Measurements from ENCODE around the gene KLHL36. TPM values are rescaled to one million over a fixed set of nuclear protein-coding genes. Genes with fewer than 3 reads are reported as not detected.

The KLHL36 gene
- polyA plus RNA-seq, 1 of the 3 experiments (the other 2 are of a cell fraction) = 39.8 TPM

DNA sequence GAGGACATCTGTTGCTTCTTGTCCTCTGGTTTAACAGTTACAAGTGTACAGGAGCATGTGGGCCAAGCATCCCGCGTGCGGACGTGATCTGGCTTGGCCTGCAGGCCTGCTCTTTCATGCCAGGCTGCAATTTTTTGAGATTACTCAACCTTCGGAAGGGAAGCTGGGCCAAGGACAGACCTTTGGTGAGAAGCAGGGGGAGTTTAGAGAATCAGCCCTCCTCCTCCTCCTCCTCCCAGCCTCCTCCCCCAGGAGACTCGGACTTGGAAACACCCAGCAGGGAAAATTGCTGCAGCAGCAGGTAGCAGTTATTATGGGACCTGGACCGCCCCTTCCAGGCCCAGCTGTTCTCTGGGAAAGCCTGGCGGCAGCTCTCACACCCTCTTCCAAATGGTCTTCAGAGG, 5.1 kb upstream of the KLHL36 start (continued):
- TF ChIP-seq JUND (IDR thresholded peaks at IDR 0.05) (peak; percentile 82), MXI1 (IDR thresholded peaks at IDR 0.05; ENCODE audit: low read depth, low read length) (no peak)

DNA sequence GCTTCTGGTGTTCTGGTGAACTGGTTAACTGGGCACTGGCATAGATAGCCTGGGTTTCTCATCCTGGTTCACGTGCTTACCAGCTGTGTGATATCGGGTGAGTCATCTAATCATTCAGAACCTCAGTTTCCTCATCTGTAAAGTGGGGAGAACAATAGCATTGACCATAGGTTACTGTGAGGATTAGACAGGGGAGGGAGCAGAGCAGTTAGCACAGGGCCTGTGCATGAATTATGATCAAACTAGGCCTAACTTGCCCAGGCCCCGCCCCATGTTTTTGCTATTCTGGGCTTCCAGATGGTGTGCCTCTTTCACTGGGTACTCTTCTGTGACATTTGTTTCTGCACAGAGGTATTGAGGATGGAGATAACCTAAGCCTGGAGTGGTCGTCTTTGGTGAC, 4.6 kb upstream of the KLHL36 start:
- H3K4me2 ChIP-seq = 0 out of 2 replicates have a peak overlapping the region, but pooled peaks have one; percentile 54
- DNase-seq = no peak
- no peaks in the 10 kb centered on the region for H3K27me3 ChIP-seq (ENCODE audit: insufficient read depth)
- H3K27ac ChIP-seq (ENCODE audit: low read depth in 2 of 2, low read length in 1 of 2) = peak overlapping the region in 1 of 2 experiments; percentile 47; a peak in 1 of 4 replicates
- H2AFZ ChIP-seq (ENCODE audit: low read depth) = peak overlapping the region; percentile 60; the same call in 1 of the 2 replicates
- WGBS (ENCODE audit: low lambda C conversion rate) = 80% methylated on average over 4 of the region's 4 CpGs
- H3K9me2 ChIP-seq = no peaks in the 10 kb centered on the region
- CTCF ChIA-PET = interaction anchor here (1.0 to 6.4 kb wide), 5 partner anchors 21 to 111 kb away, joined by 3 to 33 read pairs (median 5); no protein-coding TSS in a partner anchor
- no peak overlapping the region for H3K9ac ChIP-seq
- POLR2A ChIA-PET = interaction anchor here (0.7 kb wide), 1 partner anchor 57 kb away, joined by 3 read pairs; no protein-coding TSS in a partner anchor
- no peaks in the 10 kb centered on the region for H3K36me3 ChIP-seq (replicated peaks in 1 of 2; ENCODE audit: control insufficient read depth in 1 of 2, insufficient read depth in 2 of 2, low read length in 1 of 2)
- H3K4me3 ChIP-seq (ENCODE audit: low read depth in 2 of 2, low read length in 1 of 2) = no peak overlapping the region
- peaks cover 9% of the 10 kb centered on the region for H3F3A ChIP-seq (replicated peaks; ENCODE audit: insufficient read depth)
- H3K4me1 ChIP-seq (ENCODE audit: control insufficient read depth in 1 of 2, insufficient read depth in 2 of 2, low read depth in 1 of 2, low read length in 1 of 2) = peaks cover 20 to 25% of the 10 kb centered on the region in 2 experiments; a peak in 3 of 4 replicates
- no peaks in the 10 kb centered on the region for H4K20me1 ChIP-seq (ENCODE audit: insufficient read depth)
- TF ChIP-seq NFIC (IDR thresholded peaks at IDR 0.05; ENCODE audit: borderline replicate concordance) = no peak
- TF ChIP-seq, protein P1, sequence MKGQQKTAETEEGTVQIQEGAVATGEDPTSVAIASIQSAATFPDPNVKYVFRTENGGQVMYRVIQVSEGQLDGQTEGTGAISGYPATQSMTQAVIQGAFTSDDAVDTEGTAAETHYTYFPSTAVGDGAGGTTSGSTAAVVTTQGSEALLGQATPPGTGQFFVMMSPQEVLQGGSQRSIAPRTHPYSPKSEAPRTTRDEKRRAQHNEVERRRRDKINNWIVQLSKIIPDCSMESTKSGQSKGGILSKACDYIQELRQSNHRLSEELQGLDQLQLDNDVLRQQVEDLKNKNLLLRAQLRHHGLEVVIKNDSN (IDR thresholded peaks at IDR 0.05; ENCODE audit: borderline replicate concordance, low read depth) = no peak
- TF ChIP-seq FOXJ3 (CRISPR knock-in tag; IDR thresholded peaks at IDR 0.05) = no peak
- TF ChIP-seq, protein P2, sequence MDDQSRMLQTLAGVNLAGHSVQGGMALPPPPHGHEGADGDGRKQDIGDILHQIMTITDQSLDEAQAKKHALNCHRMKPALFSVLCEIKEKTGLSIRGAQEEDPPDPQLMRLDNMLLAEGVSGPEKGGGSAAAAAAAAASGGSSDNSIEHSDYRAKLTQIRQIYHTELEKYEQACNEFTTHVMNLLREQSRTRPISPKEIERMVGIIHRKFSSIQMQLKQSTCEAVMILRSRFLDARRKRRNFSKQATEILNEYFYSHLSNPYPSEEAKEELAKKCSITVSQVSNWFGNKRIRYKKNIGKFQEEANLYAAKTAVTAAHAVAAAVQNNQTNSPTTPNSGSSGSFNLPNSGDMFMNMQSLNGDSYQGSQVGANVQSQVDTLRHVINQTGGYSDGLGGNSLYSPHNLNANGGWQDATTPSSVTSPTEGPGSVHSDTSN (IDR thresholded peaks at IDR 0.05) = no peak
- TF ChIP-seq, protein P3, sequence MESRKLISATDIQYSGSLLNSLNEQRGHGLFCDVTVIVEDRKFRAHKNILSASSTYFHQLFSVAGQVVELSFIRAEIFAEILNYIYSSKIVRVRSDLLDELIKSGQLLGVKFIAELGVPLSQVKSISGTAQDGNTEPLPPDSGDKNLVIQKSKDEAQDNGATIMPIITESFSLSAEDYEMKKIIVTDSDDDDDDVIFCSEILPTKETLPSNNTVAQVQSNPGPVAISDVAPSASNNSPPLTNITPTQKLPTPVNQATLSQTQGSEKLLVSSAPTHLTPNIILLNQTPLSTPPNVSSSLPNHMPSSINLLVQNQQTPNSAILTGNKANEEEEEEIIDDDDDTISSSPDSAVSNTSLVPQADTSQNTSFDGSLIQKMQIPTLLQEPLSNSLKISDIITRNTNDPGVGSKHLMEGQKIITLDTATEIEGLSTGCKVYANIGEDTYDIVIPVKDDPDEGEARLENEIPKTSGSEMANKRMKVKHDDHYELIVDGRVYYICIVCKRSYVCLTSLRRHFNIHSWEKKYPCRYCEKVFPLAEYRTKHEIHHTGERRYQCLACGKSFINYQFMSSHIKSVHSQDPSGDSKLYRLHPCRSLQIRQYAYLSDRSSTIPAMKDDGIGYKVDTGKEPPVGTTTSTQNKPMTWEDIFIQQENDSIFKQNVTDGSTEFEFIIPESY (IDR thresholded peaks at IDR 0.05; ENCODE audit: borderline replicate concordance, low read depth) = no peak
- no peak for TF ChIP-seq YY1 (IDR thresholded peaks at IDR 0.05; ENCODE audit: low read depth)
- TF ChIP-seq RCOR1 (IDR thresholded peaks at IDR 0.05; ENCODE audit: low read length) = no peak
- no peak for TF ChIP-seq TCF12 (IDR thresholded peaks at IDR 0.05)
- no peak for TF ChIP-seq NRF1 (IDR thresholded peaks at IDR 0.05; ENCODE audit: low read depth, low read length)
- no peak for TF ChIP-seq TAF1 (IDR thresholded peaks at IDR 0.05; ENCODE audit: borderline replicate concordance, low read depth, low read length)
- no peak for TF ChIP-seq ELF1 (IDR thresholded peaks at IDR 0.05)
- TF ChIP-seq GATA2 (CRISPR knock-in tag; IDR thresholded peaks at IDR 0.05) = no peak
- no peak for TF ChIP-seq TEAD4 (IDR thresholded peaks at IDR 0.05; ENCODE audit: borderline replicate concordance, insufficient read depth)
- TF ChIP-seq, protein P4, sequence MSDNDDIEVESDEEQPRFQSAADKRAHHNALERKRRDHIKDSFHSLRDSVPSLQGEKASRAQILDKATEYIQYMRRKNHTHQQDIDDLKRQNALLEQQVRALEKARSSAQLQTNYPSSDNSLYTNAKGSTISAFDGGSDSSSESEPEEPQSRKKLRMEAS (IDR thresholded peaks at IDR 0.05; ENCODE audit: low read depth) = no peak
- TF ChIP-seq, protein P5, sequence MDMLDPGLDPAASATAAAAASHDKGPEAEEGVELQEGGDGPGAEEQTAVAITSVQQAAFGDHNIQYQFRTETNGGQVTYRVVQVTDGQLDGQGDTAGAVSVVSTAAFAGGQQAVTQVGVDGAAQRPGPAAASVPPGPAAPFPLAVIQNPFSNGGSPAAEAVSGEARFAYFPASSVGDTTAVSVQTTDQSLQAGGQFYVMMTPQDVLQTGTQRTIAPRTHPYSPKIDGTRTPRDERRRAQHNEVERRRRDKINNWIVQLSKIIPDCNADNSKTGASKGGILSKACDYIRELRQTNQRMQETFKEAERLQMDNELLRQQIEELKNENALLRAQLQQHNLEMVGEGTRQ (IDR thresholded peaks at IDR 0.05; ENCODE audit: borderline replicate concordance, low read depth, low read length) = no peak
- no peak for TF ChIP-seq POLR2AphosphoS5 (IDR thresholded peaks at IDR 0.05; ENCODE audit: low read depth, low read length)
- no peak for TF ChIP-seq CHD2 (IDR thresholded peaks at IDR 0.05; ENCODE audit: low read length, partially characterized antibody)
- no peak for TF ChIP-seq GABPA (IDR thresholded peaks at IDR 0.05; ENCODE audit: low read depth)
- TF ChIP-seq, protein P6, sequence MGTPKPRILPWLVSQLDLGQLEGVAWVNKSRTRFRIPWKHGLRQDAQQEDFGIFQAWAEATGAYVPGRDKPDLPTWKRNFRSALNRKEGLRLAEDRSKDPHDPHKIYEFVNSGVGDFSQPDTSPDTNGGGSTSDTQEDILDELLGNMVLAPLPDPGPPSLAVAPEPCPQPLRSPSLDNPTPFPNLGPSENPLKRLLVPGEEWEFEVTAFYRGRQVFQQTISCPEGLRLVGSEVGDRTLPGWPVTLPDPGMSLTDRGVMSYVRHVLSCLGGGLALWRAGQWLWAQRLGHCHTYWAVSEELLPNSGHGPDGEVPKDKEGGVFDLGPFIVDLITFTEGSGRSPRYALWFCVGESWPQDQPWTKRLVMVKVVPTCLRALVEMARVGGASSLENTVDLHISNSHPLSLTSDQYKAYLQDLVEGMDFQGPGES (IDR thresholded peaks at IDR 0.05; ENCODE audit: low read depth, low read length) = no peak
- H3K9me3 ChIP-seq = no peaks in the 10 kb centered on the region
- no peaks in the 10 kb centered on the region for H3K79me2 ChIP-seq (ENCODE audit: insufficient read depth)

Data from SK-N-SH (cell line).